GM03348 (cell line): ENCODE measurements around the gene MRPL40.

Experiments
- DNase-seq: peaks from one replicate; pipeline ENCODE4 v3.0.0; 2012; ENCODE audit warnings: low spot score

The MRPL40 gene

DNA sequence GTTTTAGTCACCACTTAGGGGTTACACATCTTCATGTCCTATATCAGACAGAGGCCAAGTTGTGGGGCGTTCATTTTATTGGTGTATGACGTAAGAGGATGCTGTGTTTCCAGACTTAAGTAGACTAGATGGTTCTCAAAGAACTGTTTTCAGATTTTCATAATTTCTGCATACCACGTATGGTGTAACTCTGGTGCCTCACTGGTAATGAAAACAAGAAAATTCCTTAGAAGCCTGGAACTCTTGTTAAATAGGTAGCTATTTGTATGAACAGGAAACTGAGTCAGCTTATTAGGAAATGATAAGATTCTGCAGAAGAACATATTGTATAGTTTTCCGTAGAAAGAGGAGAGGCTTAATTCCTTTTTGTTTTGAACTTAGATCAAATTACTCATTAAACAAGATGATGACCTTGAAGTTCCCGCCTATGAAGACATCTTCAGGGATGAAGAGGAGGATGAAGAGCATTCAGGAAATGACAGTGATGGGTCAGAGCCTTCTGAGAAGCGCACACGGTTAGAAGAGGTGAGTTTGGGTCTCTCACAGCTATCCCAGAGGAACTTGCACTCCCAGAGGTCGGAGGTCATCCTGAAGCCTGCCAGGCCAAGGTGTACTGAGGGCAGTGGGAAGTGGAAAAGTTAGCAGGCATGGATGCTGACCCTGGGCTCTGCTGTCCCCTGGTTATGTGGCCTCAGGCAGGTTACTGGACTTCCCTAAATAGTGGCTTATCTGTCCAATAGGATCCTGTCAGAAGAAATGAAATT is 51.3 kb downstream of the MRPL40 start:
- no peak for DNase-seq
